Stimulated activated CD4-positive, alpha-beta T cell treated with anti-CD3 and anti-CD28 coated beads, Interleukin-4, amount 100 ng/mL, for 4 hours (primary cell): Measurements from ENCODE around the gene CAMTA1.
"Not testable (repeated sequence)": the region's sequence is repeated elsewhere in the genome, so short reads cannot be mapped to it uniquely, and the experiment has no call there.

Source experiments
- DNase-seq, 2 experiments: peaks; one replicate each; pipeline ENCODE4 v3.0.0-alpha.2; 2020

Gene CAMTA1

GRCh38 chr1:6785318-6785727 is at the start of gene CAMTA1:
CAMTA1 (plus strand) TSS chr1:6785454; CDS start chr1:6785531, 77 bp downstream.
- no peak for DNase-seq

- DNase-seq, result no peak
These were observed 46.1 kb upstream of the CAMTA1 start for GRCh38 chr1:6738987-6739676.

- not testable (repeated sequence) for DNase-seq
These were observed 42.5 kb upstream of the CAMTA1 start for GRCh38 chr1:6742676-6743188.

GRCh38 chr1:6743189-6744101 is 41.8 kb upstream of the CAMTA1 start:
- DNase-seq, result no peak

- DNase-seq, result no peak
These were observed 40.2 kb upstream of the CAMTA1 start for GRCh38 chr1:6745073-6745472.

GRCh38 chr1:6747674-6748073 is 37.6 kb upstream of the CAMTA1 start:
- DNase-seq, result no peak

- DNase-seq, result no peak
These were observed 34.8 kb upstream of the CAMTA1 start for GRCh38 chr1:6750490-6750889.

GRCh38 chr1:6753320-6754140 is 31.7 kb upstream of the CAMTA1 start:
- DNase-seq, result no peak

GRCh38 chr1:6756457-6756856 is 28.8 kb upstream of the CAMTA1 start:
- no peak for DNase-seq

- DNase-seq, result no peak
These were observed 27.4 kb upstream of the CAMTA1 start for GRCh38 chr1:6757719-6758435.

GRCh38 chr1:6761196-6761737 is 24.0 kb upstream of the CAMTA1 start:
- DNase-seq, result no peak

GRCh38 chr1:6762060-6762459 is 23.2 kb upstream of the CAMTA1 start:
- DNase-seq, result no peak

GRCh38 chr1:6770751-6771440 is 14.4 kb upstream of the CAMTA1 start:
- no peak for DNase-seq

GRCh38 chr1:6771441-6771769 is 13.8 kb upstream of the CAMTA1 start:
- DNase-seq, result no peak

- DNase-seq, result no peak
These were observed 10.9 kb upstream of the CAMTA1 start for GRCh38 chr1:6774381-6774780.

- no peak for DNase-seq
These were observed 9.8 kb upstream of the CAMTA1 start for GRCh38 chr1:6775261-6776043.

- DNase-seq, result no peak
These were observed 8.9 kb upstream of the CAMTA1 start for GRCh38 chr1:6776389-6776788.

GRCh38 chr1:6776895-6777294 is 8.4 kb upstream of the CAMTA1 start:
- no peak for DNase-seq

GRCh38 chr1:6777813-6778212 is 7.4 kb upstream of the CAMTA1 start:
- no peak for DNase-seq

GRCh38 chr1:6779089-6779805 is 6.0 kb upstream of the CAMTA1 start:
- no peak for DNase-seq
